WI38 (cell line): ENCODE results near the gene EGFL7.

Experiments
- H3K4me3 ChIP-seq: 2 replicates; pipeline ENCODE4 v1.5.1; 2011; ENCODE audit warnings: low read depth, mild to moderate bottlenecking, control low read depth, low read length
- CTCF ChIP-seq: IDR thresholded peaks from 2 replicates; pipeline ENCODE4 v1.5.1; 2012; ENCODE audit warnings: low read depth, mild to moderate bottlenecking, control low read depth, low read length

Gene EGFL7

GRCh38 chr9:136720898-136721338 lies 58.2 kb downstream of the EGFL7 start:
- no peak overlapping the region for H3K4me3 ChIP-seq
- TF ChIP-seq CTCF: no peak

- H3K4me3 ChIP-seq: no peak overlapping the region
- TF ChIP-seq CTCF: no peak
Measured at GRCh38 chr9:136721339-136722092, 58.8 kb downstream of the EGFL7 start.
